ENCODE data around the gene EFNA5. TPM values are rescaled to one million over a fixed set of nuclear protein-coding genes. Genes with fewer than 3 reads are reported as not detected.

EFNA5 gene
- total RNA-seq, 2 experiments from 2014 or later: not detected

GRCh38 chr5:107365320-107366109, 305.2 kb downstream of the EFNA5 start:
- H3K4me3 Mint-ChIP-seq: no peak overlapping the region
- ChIA-PET CTCF (no interaction called here), POLR2A (no interaction called here)
- Histone ChIP-seq H3K27ac (ENCODE audit: low read depth in 1 of 2, low read length in 2 of 2) (no peak overlapping the region), H3K36me3 (ENCODE audit: insufficient read depth, low read length) (no peaks in the 10 kb centered on the region), H3K4me1 (ENCODE audit: insufficient read depth, low read length) (no peaks in the 10 kb centered on the region), H3K27me3 (ENCODE audit: control insufficient read depth in 1 of 2, insufficient read depth in 2 of 2, low read length in 2 of 2) (no peaks in the 10 kb centered on the region), H3K9me3 (ENCODE audit: control insufficient read depth in 1 of 2, insufficient read depth in 1 of 2, low read length in 2 of 2) (no peaks in the 10 kb centered on the region), H3K4me3 (ENCODE audit: low read length) (no peak overlapping the region)
- H3K36me3 Mint-ChIP-seq (ENCODE audit: low read depth): no peaks in the 10 kb centered on the region
- ATAC-seq (ENCODE audit: poor library complexity) (no peak), DNase-seq (peak in 3 of 14 experiments; percentile 46 to 67 (median 56))
- no peak overlapping the region for H3K27ac Mint-ChIP-seq
- intact Hi-C loops (cut with DNase I, micrococcal nuclease): no loop called here
- H3K27me3 Mint-ChIP-seq: no peaks in the 10 kb centered on the region
- no peaks in the 10 kb centered on the region for H3K4me1 Mint-ChIP-seq (ENCODE audit: low read depth)
- TF ChIP-seq CTCF (IDR thresholded peaks at IDR 0.05): no peak
- no peaks in the 10 kb centered on the region for H3K9me3 Mint-ChIP-seq

- Histone ChIP-seq H3K27me3 (ENCODE audit: control insufficient read depth in 1 of 2, insufficient read depth in 2 of 2, low read length in 2 of 2) (no peaks in the 10 kb centered on the region), H3K27ac (ENCODE audit: low read depth in 1 of 2, low read length in 2 of 2) (no peak overlapping the region), H3K4me1 (ENCODE audit: insufficient read depth, low read length) (no peaks in the 10 kb centered on the region), H3K36me3 (ENCODE audit: insufficient read depth, low read length) (no peaks in the 10 kb centered on the region), H3K9me3 (ENCODE audit: control insufficient read depth in 1 of 2, insufficient read depth in 1 of 2, low read length in 2 of 2) (no peaks in the 10 kb centered on the region), H3K4me3 (ENCODE audit: low read length) (no peak overlapping the region)
- Mint-ChIP-seq H3K36me3 (ENCODE audit: low read depth) (no peaks in the 10 kb centered on the region), H3K4me1 (ENCODE audit: low read depth) (no peaks in the 10 kb centered on the region), H3K4me3 (no peak overlapping the region), H3K27ac (no peak overlapping the region), H3K27me3 (no peaks in the 10 kb centered on the region), H3K9me3 (no peaks in the 10 kb centered on the region)
- DNase-seq: peak in 2 of 14 experiments; percentile 8 to 23
- TF ChIP-seq CTCF (IDR thresholded peaks at IDR 0.05): no peak
- POLR2A ChIA-PET: no interaction called here
- ATAC-seq (ENCODE audit: poor library complexity): no peak
- CTCF ChIA-PET: no interaction called here
- intact Hi-C loops (cut with DNase I, micrococcal nuclease): no loop called here
These were observed 306.1 kb downstream of the EFNA5 start for GRCh38 chr5:107364443-107365319.

- no peak for TF ChIP-seq CTCF (IDR thresholded peaks at IDR 0.05)
- no peaks in the 10 kb centered on the region for H3K4me1 ChIP-seq (ENCODE audit: insufficient read depth, low read length)
- no peaks in the 10 kb centered on the region for H3K36me3 ChIP-seq (ENCODE audit: insufficient read depth, low read length)
- CTCF ChIA-PET: no interaction called here
- no peaks in the 10 kb centered on the region for H3K27me3 ChIP-seq (ENCODE audit: control insufficient read depth in 1 of 2, insufficient read depth in 2 of 2, low read length in 2 of 2)
- Mint-ChIP-seq H3K36me3 (ENCODE audit: low read depth) (no peaks in the 10 kb centered on the region), H3K9me3 (no peaks in the 10 kb centered on the region), H3K27ac (no peak overlapping the region), H3K27me3 (no peaks in the 10 kb centered on the region), H3K4me3 (no peak overlapping the region), H3K4me1 (ENCODE audit: low read depth) (no peaks in the 10 kb centered on the region)
- H3K27ac ChIP-seq (ENCODE audit: low read depth in 1 of 2, low read length in 2 of 2): no peak overlapping the region
- POLR2A ChIA-PET: no interaction called here
- no peak for DNase-seq
- H3K9me3 ChIP-seq (ENCODE audit: control insufficient read depth in 1 of 2, insufficient read depth in 1 of 2, low read length in 2 of 2): no peaks in the 10 kb centered on the region
- ATAC-seq (ENCODE audit: poor library complexity): no peak
- intact Hi-C loops (cut with DNase I, micrococcal nuclease): no loop called here
- no peak overlapping the region for H3K4me3 ChIP-seq (ENCODE audit: low read length)
These were observed 307.0 kb downstream of the EFNA5 start for GRCh38 chr5:107363768-107364167.

All from CD4-positive, alpha-beta T cell (primary cell).